H9 (cell line): Measurements from ENCODE around the gene CARMIL3. TPM values are rescaled to one million over a fixed set of nuclear protein-coding genes. Genes with fewer than 3 reads are reported as not detected.

ENCODE experiments used
- DNase-seq: peaks from one replicate; pipeline ENCODE4 v3.0.0-alpha.2; 2017
- H2AFZ ChIP-seq: one replicate; pipeline ENCODE4 v1.6.1; 2013; ENCODE audit warnings: mild to moderate bottlenecking, low read length, control low read depth, moderate library complexity
- H2AK5ac ChIP-seq: 2 replicates; pipeline ENCODE4 v1.6.1; 2013; ENCODE audit warnings: low read length, control low read depth, mixed read lengths; ENCODE audit not compliant: insufficient read length
- H2BK120ac ChIP-seq: one replicate; pipeline ENCODE4 v1.6.1; 2013; ENCODE audit warnings: low read depth, mild to moderate bottlenecking, low read length, control low read depth, inconsistent platforms; ENCODE audit not compliant: poor library complexity, severe bottlenecking
- H2BK12ac ChIP-seq: 2 replicates; pipeline ENCODE4 v1.6.1; 2013; ENCODE audit warnings: low read length, control low read depth, mixed read lengths, low read depth; ENCODE audit not compliant: insufficient read length
- H2BK15ac ChIP-seq: 2 replicates; pipeline ENCODE4 v1.6.1; 2013; ENCODE audit warnings: low read depth, low read length, control low read depth
- H2BK20ac ChIP-seq: one replicate; pipeline ENCODE4 v1.6.1; 2013; ENCODE audit warnings: low read depth, mild to moderate bottlenecking, low read length, control low read depth, inconsistent platforms; ENCODE audit not compliant: poor library complexity, severe bottlenecking
- H2BK5ac ChIP-seq: 2 replicates; pipeline ENCODE4 v1.6.1; 2013; ENCODE audit warnings: low read length, control low read depth, mixed read lengths; ENCODE audit not compliant: insufficient read length
- H3K14ac ChIP-seq: 2 replicates; pipeline ENCODE4 v1.6.1; 2013; ENCODE audit warnings: low read length, control low read depth; ENCODE audit not compliant: insufficient read depth
- H3K18ac ChIP-seq: 2 replicates; pipeline ENCODE4 v1.6.1; 2013; ENCODE audit warnings: low read depth, mild to moderate bottlenecking, mixed read lengths, low read length, control low read depth; ENCODE audit not compliant: insufficient read length
- H3K23ac ChIP-seq: 2 replicates; pipeline ENCODE4 v1.6.1; 2013; ENCODE audit warnings: low read length, control low read depth, mixed read lengths, low read depth; ENCODE audit not compliant: insufficient read length
- H3K23me2 ChIP-seq: 2 replicates; pipeline ENCODE4 v1.6.1; 2013; ENCODE audit warnings: low read depth, mild to moderate bottlenecking, mixed read lengths, low read length, control low read depth; ENCODE audit not compliant: insufficient read length, poor library complexity, severe bottlenecking
- H3K27ac ChIP-seq: 2 replicates; pipeline ENCODE4 v1.5.1; 2013; ENCODE audit warnings: low read length, control low read depth, mixed read lengths, low read depth; ENCODE audit not compliant: insufficient read length
- H3K27me3 ChIP-seq: 2 replicates; pipeline ENCODE4 v1.6.1; 2013; ENCODE audit warnings: low read length, control low read depth, inconsistent platforms; ENCODE audit not compliant: insufficient read depth
- H3K4ac ChIP-seq: 2 replicates; pipeline ENCODE4 v1.6.1; 2013; ENCODE audit warnings: low read depth, mild to moderate bottlenecking, control low read depth, inconsistent platforms, low read length, moderate library complexity
- H3K4me1 ChIP-seq: 2 replicates; pipeline ENCODE4 v1.6.1; 2013; ENCODE audit warnings: low read length, control low read depth, inconsistent platforms; ENCODE audit not compliant: insufficient read depth
- H3K4me2 ChIP-seq: 2 replicates; pipeline ENCODE4 v1.6.1; 2013; ENCODE audit warnings: low read length, control low read depth, mixed read lengths; ENCODE audit not compliant: insufficient read length, insufficient read depth
- H3K56ac ChIP-seq: 2 replicates; pipeline ENCODE4 v1.6.1; 2013; ENCODE audit warnings: low read depth, mild to moderate bottlenecking, mixed read lengths, low read length, control low read depth; ENCODE audit not compliant: insufficient read length
- H3K79me1 ChIP-seq: 2 replicates; pipeline ENCODE4 v1.6.1; 2013; ENCODE audit warnings: low read depth, mild to moderate bottlenecking, moderate library complexity, low read length, control low read depth, inconsistent platforms; ENCODE audit not compliant: insufficient read depth, poor library complexity, severe bottlenecking
- H3K79me2 ChIP-seq: 2 replicates; pipeline ENCODE4 v1.6.1; 2013; ENCODE audit warnings: low read length, control low read depth, inconsistent platforms; ENCODE audit not compliant: insufficient read depth
- H3K9ac ChIP-seq: 2 replicates; pipeline ENCODE4 v1.6.1; 2013; ENCODE audit warnings: low read length, control low read depth, mixed read lengths; ENCODE audit not compliant: insufficient read length; ENCODE audit errors: extremely low read depth
- H3K9me3 ChIP-seq: one replicate; pipeline ENCODE4 v1.6.1; 2013; ENCODE audit warnings: low read depth, low read length, inconsistent platforms; ENCODE audit not compliant: control insufficient read depth
- H3T11ph ChIP-seq: one replicate; pipeline ENCODE4 v1.6.1; 2013; ENCODE audit warnings: mild to moderate bottlenecking, low read length, control low read depth, inconsistent platforms
- H4K20me1 ChIP-seq: one replicate; pipeline ENCODE4 v1.6.1; 2013; ENCODE audit not compliant: control insufficient read depth, insufficient read length, insufficient read depth
- H4K5ac ChIP-seq: 2 replicates; pipeline ENCODE4 v1.6.1; 2013; ENCODE audit warnings: low read depth, mild to moderate bottlenecking, mixed read lengths, low read length, control low read depth; ENCODE audit not compliant: insufficient read length
- H4K8ac ChIP-seq: replicated peaks from 2 replicates; pipeline ENCODE4 v1.6.1; 2013; ENCODE audit warnings: low read length, control low read depth, mixed read lengths, low read depth; ENCODE audit not compliant: insufficient read length
- H4K91ac ChIP-seq: 2 replicates; pipeline ENCODE4 v1.6.1; 2013; ENCODE audit warnings: low read depth, mild to moderate bottlenecking, moderate library complexity, mixed read lengths, low read length, control low read depth; ENCODE audit not compliant: insufficient read length
- H3K27ac Mint-ChIP-seq, 3 experiments: 2 replicates in 2 of 3; 3 replicates in 1 of 3; pipeline ENCODE4 v1.8.0; 2020 to 2021; ENCODE audit warnings: mixed read lengths in 3 of 3, mild to moderate bottlenecking in 1 of 3, moderate library complexity in 1 of 3
- H3K27me3 Mint-ChIP-seq: 2 replicates; pipeline ENCODE4 v1.8.0; 2021; ENCODE audit warnings: low read depth, mild to moderate bottlenecking, moderate library complexity, mixed read lengths
- H3K36me3 Mint-ChIP-seq, 3 experiments: 2 replicates in 2 of 3; 3 replicates in 1 of 3; pipeline ENCODE4 v1.8.0; 2020 to 2021; ENCODE audit warnings: low read depth in 3 of 3, mixed read lengths in 3 of 3; ENCODE audit not compliant: insufficient read depth in 1 of 3
- H3K4me1 Mint-ChIP-seq, 2 experiments: 2 replicates each; pipeline ENCODE4 v1.8.0; 2020; ENCODE audit warnings: mixed read lengths in 2 of 2
- H3K4me3 Mint-ChIP-seq, 2 experiments: 2 replicates in 1 of 2; 3 replicates in 1 of 2; pipeline ENCODE4 v1.8.0; 2020 to 2021; ENCODE audit warnings: mild to moderate bottlenecking in 2 of 2, mixed read lengths in 2 of 2, moderate library complexity in 1 of 2
- H3K9me3 Mint-ChIP-seq, 2 experiments: 2 replicates in 1 of 2; 3 replicates in 1 of 2; pipeline ENCODE4 v1.8.0; 2020; ENCODE audit warnings: mild to moderate bottlenecking in 2 of 2, mixed read lengths in 2 of 2, moderate library complexity in 1 of 2
- total RNA-seq: library from RNA; stranded (reverse); gene quantifications from 2 replicates; pipeline ENCODE4 v1.2.1, GENCODE V29; 2021
- TF ChIP-seq, protein P1 (sequence below): fragments of 200-600 bp; sonication (generic); conservative IDR thresholded peaks from 3 replicates; pipeline ENCODE4 v1.8.0; 2021; ENCODE audit warnings: antibody characterized with exemption, mild to moderate bottlenecking

Gene CARMIL3
- total RNA-seq, 1 experiment from 2014 or later: 5.8 TPM

DNA sequence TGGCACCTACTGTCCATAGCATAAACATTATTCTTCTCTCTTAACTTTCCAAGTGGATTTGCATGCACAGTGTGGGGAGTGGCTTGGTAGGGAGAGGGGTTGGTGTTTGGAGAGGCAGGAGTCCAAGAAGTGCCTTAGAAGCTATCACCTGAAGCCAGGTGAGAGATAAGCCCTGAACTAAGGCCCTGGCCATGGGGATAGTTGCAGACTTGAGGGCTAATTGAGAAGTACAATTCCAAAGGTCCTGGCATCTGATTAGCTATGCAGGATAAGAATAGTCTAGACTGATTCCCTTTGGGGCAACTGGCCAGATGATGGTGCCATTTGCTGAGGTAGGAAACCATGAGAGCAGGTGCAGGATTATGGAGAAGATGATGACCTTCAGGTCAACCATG is 40.3 kb downstream of the CARMIL3 start:
- H2BK12ac ChIP-seq: no peak overlapping the region
- H3K9me3 ChIP-seq: no peaks in the 10 kb centered on the region
- H3K14ac ChIP-seq: no peak overlapping the region
- H3K56ac ChIP-seq: no peak overlapping the region
- no peak overlapping the region for H3K9ac ChIP-seq
- H3T11ph ChIP-seq: no peak overlapping the region
- no peak overlapping the region for H3K23ac ChIP-seq
- no peak overlapping the region for H3K4ac ChIP-seq
- no peaks in the 10 kb centered on the region for H3K79me1 ChIP-seq
- no peak overlapping the region for H2BK5ac ChIP-seq
- peaks cover 0 to 2% of the 10 kb centered on the region in 2 experiments; a peak in 3 of 5 replicates for H3K9me3 Mint-ChIP-seq
- no peak overlapping the region for H4K8ac ChIP-seq
- no peak overlapping the region for H3K27ac Mint-ChIP-seq
- no peaks in the 10 kb centered on the region for H4K20me1 ChIP-seq
- peaks cover 4% of the 10 kb centered on the region for H3K27me3 Mint-ChIP-seq
- H2BK15ac ChIP-seq: no peak overlapping the region
- TF ChIP-seq, protein P1, sequence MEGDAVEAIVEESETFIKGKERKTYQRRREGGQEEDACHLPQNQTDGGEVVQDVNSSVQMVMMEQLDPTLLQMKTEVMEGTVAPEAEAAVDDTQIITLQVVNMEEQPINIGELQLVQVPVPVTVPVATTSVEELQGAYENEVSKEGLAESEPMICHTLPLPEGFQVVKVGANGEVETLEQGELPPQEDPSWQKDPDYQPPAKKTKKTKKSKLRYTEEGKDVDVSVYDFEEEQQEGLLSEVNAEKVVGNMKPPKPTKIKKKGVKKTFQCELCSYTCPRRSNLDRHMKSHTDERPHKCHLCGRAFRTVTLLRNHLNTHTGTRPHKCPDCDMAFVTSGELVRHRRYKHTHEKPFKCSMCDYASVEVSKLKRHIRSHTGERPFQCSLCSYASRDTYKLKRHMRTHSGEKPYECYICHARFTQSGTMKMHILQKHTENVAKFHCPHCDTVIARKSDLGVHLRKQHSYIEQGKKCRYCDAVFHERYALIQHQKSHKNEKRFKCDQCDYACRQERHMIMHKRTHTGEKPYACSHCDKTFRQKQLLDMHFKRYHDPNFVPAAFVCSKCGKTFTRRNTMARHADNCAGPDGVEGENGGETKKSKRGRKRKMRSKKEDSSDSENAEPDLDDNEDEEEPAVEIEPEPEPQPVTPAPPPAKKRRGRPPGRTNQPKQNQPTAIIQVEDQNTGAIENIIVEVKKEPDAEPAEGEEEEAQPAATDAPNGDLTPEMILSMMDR: no peak
- H4K91ac ChIP-seq: no peak overlapping the region
- no peak overlapping the region for H4K5ac ChIP-seq
- no peak for DNase-seq
- H3K27ac ChIP-seq: no peak overlapping the region
- H3K4me1 Mint-ChIP-seq: peaks cover 21 to 41% of the 10 kb centered on the region in 2 experiments
- H3K4me3 Mint-ChIP-seq: peak overlapping the region in 1 of 2 experiments; percentile 3; a peak in 1 of 5 replicates
- no peaks in the 10 kb centered on the region; the same call in 1 of the 2 replicates for H3K4me1 ChIP-seq
- H3K18ac ChIP-seq: no peak overlapping the region
- no peaks in the 10 kb centered on the region; the same call in 1 of the 2 replicates for H3K79me2 ChIP-seq
- H2BK20ac ChIP-seq: no peak overlapping the region
- no peak overlapping the region for H2AFZ ChIP-seq
- H3K27me3 ChIP-seq: no peaks in the 10 kb centered on the region
- no peak overlapping the region for H2BK120ac ChIP-seq
- H3K23me2 ChIP-seq: peaks cover 6% of the 10 kb centered on the region
- peaks cover 12 to 19% (median 13%) of the 10 kb centered on the region in 3 experiments; a peak in 6 of 7 replicates for H3K36me3 Mint-ChIP-seq
- H2AK5ac ChIP-seq: no peak overlapping the region
- no peak overlapping the region for H3K4me2 ChIP-seq
